Measurements from ENCODE around the gene BDH1. TPM values are rescaled to one million over a fixed set of nuclear protein-coding genes. Genes with fewer than 3 reads are reported as not detected.

BDH1 gene
- total RNA-seq, 1 donor from 2014 or later: 4.7 TPM

DNA sequence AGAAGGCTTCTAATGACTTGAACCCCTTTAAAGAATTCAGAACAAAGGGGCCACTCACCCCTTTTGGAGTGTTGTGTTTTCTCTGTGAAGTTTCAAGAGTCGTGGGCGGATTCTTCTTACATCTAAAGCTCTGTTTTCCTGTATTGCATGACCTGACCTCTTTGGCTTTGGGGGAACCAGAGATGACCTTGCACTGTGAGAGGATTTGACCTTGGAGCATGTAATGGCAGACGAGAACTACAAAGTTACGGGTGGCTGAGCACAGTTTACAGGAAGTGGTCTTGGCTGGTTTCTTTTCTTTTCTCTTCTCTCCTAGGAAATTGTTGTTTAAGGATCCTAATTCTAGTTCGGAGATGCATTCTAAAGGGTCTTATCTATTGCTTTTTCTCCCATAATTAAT, 6.2 kb upstream of the BDH1 start:
- TF ChIP-seq, protein P1, sequence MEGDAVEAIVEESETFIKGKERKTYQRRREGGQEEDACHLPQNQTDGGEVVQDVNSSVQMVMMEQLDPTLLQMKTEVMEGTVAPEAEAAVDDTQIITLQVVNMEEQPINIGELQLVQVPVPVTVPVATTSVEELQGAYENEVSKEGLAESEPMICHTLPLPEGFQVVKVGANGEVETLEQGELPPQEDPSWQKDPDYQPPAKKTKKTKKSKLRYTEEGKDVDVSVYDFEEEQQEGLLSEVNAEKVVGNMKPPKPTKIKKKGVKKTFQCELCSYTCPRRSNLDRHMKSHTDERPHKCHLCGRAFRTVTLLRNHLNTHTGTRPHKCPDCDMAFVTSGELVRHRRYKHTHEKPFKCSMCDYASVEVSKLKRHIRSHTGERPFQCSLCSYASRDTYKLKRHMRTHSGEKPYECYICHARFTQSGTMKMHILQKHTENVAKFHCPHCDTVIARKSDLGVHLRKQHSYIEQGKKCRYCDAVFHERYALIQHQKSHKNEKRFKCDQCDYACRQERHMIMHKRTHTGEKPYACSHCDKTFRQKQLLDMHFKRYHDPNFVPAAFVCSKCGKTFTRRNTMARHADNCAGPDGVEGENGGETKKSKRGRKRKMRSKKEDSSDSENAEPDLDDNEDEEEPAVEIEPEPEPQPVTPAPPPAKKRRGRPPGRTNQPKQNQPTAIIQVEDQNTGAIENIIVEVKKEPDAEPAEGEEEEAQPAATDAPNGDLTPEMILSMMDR (IDR thresholded peaks at IDR 0.05; ENCODE audit: unreplicated experiment): no peak
- Mint-ChIP-seq H3K9me3 (ENCODE audit: unreplicated experiment) (peaks cover 4% of the 10 kb centered on the region), H3K4me3 (ENCODE audit: unreplicated experiment) (no peak overlapping the region), H3K36me3 (ENCODE audit: low read depth, unreplicated experiment) (peaks cover 3% of the 10 kb centered on the region), H3K27ac (ENCODE audit: unreplicated experiment) (no peak overlapping the region), H3K4me1 (ENCODE audit: unreplicated experiment) (no peaks in the 10 kb centered on the region), H3K27me3 (ENCODE audit: unreplicated experiment) (peaks cover 2% of the 10 kb centered on the region)
- DNase-seq (ENCODE audit: low spot score): no peak

DNA sequence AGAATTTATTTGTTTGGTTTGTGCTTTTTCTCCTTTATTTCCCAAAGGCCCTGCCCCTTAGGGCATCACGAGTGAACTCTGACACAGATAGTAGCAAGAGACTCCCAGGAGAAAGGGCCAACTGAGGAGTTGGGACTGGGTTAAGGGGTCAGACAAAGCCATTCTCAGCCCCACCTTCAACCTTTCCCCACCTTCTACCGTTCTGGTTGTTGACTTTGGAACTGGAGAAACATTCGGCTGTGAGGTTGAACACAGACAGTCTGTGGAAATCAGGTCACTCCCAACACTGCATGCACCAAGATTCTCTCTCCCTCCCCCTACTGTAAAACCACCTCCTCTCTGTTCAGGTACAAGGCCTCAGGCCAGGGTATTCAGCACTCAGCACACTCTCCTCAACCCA, 3.9 kb upstream of the BDH1 start:
- Mint-ChIP-seq H3K9me3 (ENCODE audit: unreplicated experiment) (peaks cover 4% of the 10 kb centered on the region), H3K4me1 (ENCODE audit: unreplicated experiment) (no peaks in the 10 kb centered on the region), H3K4me3 (ENCODE audit: unreplicated experiment) (no peak overlapping the region), H3K27ac (ENCODE audit: unreplicated experiment) (no peak overlapping the region), H3K27me3 (ENCODE audit: unreplicated experiment) (peaks cover 7% of the 10 kb centered on the region), H3K36me3 (ENCODE audit: low read depth, unreplicated experiment) (peaks cover 3% of the 10 kb centered on the region)
- DNase-seq (ENCODE audit: low spot score): no peak
- TF ChIP-seq, protein P1 (IDR thresholded peaks at IDR 0.05; ENCODE audit: unreplicated experiment): no peak

DNA sequence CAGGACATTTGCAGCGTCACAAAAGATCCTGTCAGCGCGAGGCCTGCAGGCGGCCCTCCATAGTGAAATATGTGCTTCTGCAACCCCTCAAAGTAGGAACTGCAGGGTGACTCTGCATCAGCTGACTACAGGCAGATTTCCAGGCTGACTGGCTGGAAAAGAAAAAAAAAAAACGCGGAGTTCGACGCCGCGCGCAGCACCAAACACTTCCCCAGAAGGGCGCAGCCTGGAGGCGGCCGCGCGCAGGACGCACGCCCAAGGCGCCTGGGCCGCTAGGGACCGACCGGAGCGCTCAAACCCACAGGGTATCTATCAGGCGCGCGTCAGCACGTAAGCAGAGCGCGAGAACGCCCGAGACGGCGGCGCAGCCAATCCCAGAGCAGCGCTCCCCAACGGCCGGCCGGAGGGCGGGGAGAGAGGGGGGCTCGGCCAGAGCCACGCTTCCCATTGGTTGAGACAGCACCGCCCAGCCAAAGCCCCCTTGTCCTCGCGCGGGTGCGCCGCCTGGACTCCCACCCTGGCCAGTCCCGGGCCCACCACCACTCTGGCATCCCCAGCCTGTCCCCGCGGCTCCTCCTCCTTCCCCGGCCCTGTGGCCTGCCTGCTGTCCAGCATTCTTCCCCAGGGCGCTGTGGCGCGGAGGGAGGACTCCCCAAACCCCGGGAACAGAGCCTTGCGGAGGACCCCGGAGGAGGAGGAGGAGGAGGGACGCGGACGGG, 1.0 kb downstream of the BDH1 start:
- Mint-ChIP-seq H3K27ac (ENCODE audit: unreplicated experiment) (peak overlapping the region; percentile 10), H3K4me1 (ENCODE audit: unreplicated experiment) (peaks cover 6% of the 10 kb centered on the region)
- TF ChIP-seq, protein P1 (IDR thresholded peaks at IDR 0.05; ENCODE audit: unreplicated experiment): no peak

DNA sequence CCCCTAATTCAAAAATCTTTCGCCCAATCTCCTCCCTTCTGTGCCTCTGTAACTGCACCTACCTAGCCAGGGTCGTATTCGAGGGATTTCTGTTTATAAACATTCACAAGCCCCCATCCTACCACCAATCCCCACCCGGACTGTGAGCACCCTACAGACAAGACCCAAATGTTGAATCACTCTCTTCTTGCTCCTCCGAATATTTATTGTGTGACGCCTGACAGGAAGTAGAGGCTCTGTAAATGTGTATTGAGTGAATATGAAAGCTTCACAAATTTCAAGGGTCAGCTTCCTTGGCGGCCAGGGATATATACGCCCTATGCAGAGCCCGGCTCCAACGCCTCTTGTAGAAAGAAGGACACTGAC, 1.6 kb downstream of the BDH1 start:
- H3K36me3 Mint-ChIP-seq (ENCODE audit: low read depth, unreplicated experiment): peaks cover 5% of the 10 kb centered on the region
- H3K4me3 Mint-ChIP-seq (ENCODE audit: unreplicated experiment): peak overlapping the region; percentile 86
- no peaks in the 10 kb centered on the region for H3K9me3 Mint-ChIP-seq (ENCODE audit: unreplicated experiment)
- peak overlapping the region; percentile 10 for H3K27ac Mint-ChIP-seq (ENCODE audit: unreplicated experiment)
- peaks cover 6% of the 10 kb centered on the region for H3K4me1 Mint-ChIP-seq (ENCODE audit: unreplicated experiment)
- TF ChIP-seq, protein P1 (IDR thresholded peaks at IDR 0.05; ENCODE audit: unreplicated experiment): no peak
- H3K27me3 Mint-ChIP-seq (ENCODE audit: unreplicated experiment): peaks cover 6% of the 10 kb centered on the region
- DNase-seq (ENCODE audit: low spot score): no peak

More for the DNA sequence above, 1.0 kb downstream of the BDH1 start:
- Mint-ChIP-seq H3K9me3 (ENCODE audit: unreplicated experiment) (no peaks in the 10 kb centered on the region), H3K36me3 (ENCODE audit: low read depth, unreplicated experiment) (peaks cover 5% of the 10 kb centered on the region), H3K27me3 (ENCODE audit: unreplicated experiment) (peaks cover 6% of the 10 kb centered on the region), H3K4me3 (ENCODE audit: unreplicated experiment) (peak overlapping the region; percentile 86)
- peak; percentile 94 for DNase-seq (ENCODE audit: low spot score)

DNA sequence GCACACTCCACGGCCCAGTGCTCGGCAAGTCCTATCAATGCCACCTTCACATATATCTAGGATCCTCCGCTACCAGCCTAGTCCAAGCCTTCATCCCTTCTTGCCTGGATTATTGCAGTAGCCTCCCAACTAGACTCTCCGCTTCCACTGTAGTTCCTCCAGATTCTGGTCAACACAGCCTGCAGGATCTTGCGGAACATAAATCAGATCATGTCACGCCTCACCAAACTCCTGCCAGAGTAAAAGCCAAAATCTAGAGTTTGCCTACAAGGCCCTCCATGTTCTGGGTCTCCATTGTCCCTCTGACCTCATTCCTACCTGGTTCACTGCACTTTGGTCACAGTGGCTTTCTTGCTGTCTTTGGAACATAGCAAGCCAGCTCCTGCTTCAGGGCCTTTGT, 3.6 kb downstream of the BDH1 start:
- Mint-ChIP-seq H3K27me3 (ENCODE audit: unreplicated experiment) (peaks cover 6% of the 10 kb centered on the region), H3K4me3 (ENCODE audit: unreplicated experiment) (no peak overlapping the region), H3K36me3 (ENCODE audit: low read depth, unreplicated experiment) (peaks cover 5% of the 10 kb centered on the region), H3K4me1 (ENCODE audit: unreplicated experiment) (peaks cover 8% of the 10 kb centered on the region), H3K9me3 (ENCODE audit: unreplicated experiment) (no peaks in the 10 kb centered on the region), H3K27ac (ENCODE audit: unreplicated experiment) (no peak overlapping the region)
- TF ChIP-seq, protein P1 (IDR thresholded peaks at IDR 0.05; ENCODE audit: unreplicated experiment): no peak
- no peak for DNase-seq (ENCODE audit: low spot score)
